Measurements from ENCODE around the gene NGEF. TPM values are rescaled to one million over a fixed set of nuclear protein-coding genes. Genes with fewer than 3 reads are reported as not detected.

The NGEF gene
- total and polyA plus RNA-seq, 2 experiments from 2014 or later: 2.0 to 2.9 TPM

GRCh38 chr2:232842689-232843088 is 170.4 kb downstream of the NGEF start:
- Histone ChIP-seq H3K36me3 (peaks cover 26% of the 10 kb centered on the region), H3K27ac (peak overlapping the region; percentile 77)

GRCh38 chr2:232839411-232840079 is 173.5 kb downstream of the NGEF start:
- Histone ChIP-seq H3K36me3 (peaks cover 24% of the 10 kb centered on the region), H3K27me3 (no peaks in the 10 kb centered on the region), H3K9me3 (ENCODE audit: low read depth) (no peaks in the 10 kb centered on the region), H3K27ac (no peak overlapping the region), H3K4me1 (ENCODE audit: low read depth) (peaks cover 16% of the 10 kb centered on the region), H3K4me3 (no peak overlapping the region)
- no peak for TF ChIP-seq CTCF (IDR thresholded peaks at IDR 0.05; ENCODE audit: low read depth, low read length)
- DNase-seq (ENCODE audit: low read depth in 1 of 2, low spot score in 1 of 2): peak in 1 of 2 donors; percentile 10

More at GRCh38 chr2:232842689-232843088, 170.4 kb downstream of the NGEF start:
- H3K4me1 ChIP-seq (ENCODE audit: low read depth): peaks cover 25% of the 10 kb centered on the region
- H3K27me3 ChIP-seq: no peaks in the 10 kb centered on the region
- no peak for TF ChIP-seq CTCF (IDR thresholded peaks at IDR 0.05; ENCODE audit: low read depth, low read length)
- DNase-seq (ENCODE audit: low read depth in 1 of 2, low spot score in 1 of 2): peak in 1 of 2 donors; percentile 51
- H3K9me3 ChIP-seq (ENCODE audit: low read depth): no peaks in the 10 kb centered on the region
- no peak overlapping the region for H3K4me3 ChIP-seq

GRCh38 chr2:232838406-232838874 is 174.6 kb downstream of the NGEF start:
- TF ChIP-seq CTCF (IDR thresholded peaks at IDR 0.05; ENCODE audit: low read depth, low read length): no peak
- Histone ChIP-seq H3K27ac (no peak overlapping the region), H3K36me3 (peaks cover 29% of the 10 kb centered on the region), H3K27me3 (no peaks in the 10 kb centered on the region), H3K9me3 (ENCODE audit: low read depth) (no peaks in the 10 kb centered on the region), H3K4me3 (no peak overlapping the region), H3K4me1 (ENCODE audit: low read depth) (peaks cover 17% of the 10 kb centered on the region)
- no peak for DNase-seq (ENCODE audit: low read depth in 1 of 2, low spot score in 1 of 2)

GRCh38 chr2:232836934-232837333 is 176.1 kb downstream of the NGEF start:
- no peak overlapping the region for H3K27ac ChIP-seq
- no peaks in the 10 kb centered on the region for H3K9me3 ChIP-seq (ENCODE audit: low read depth)
- H3K4me3 ChIP-seq: no peak overlapping the region
- no peak for DNase-seq (ENCODE audit: low read depth in 1 of 2, low spot score in 1 of 2)
- TF ChIP-seq CTCF (IDR thresholded peaks at IDR 0.05; ENCODE audit: low read depth, low read length): no peak
- H3K27me3 ChIP-seq: no peaks in the 10 kb centered on the region
- H3K36me3 ChIP-seq: peaks cover 37% of the 10 kb centered on the region
- peaks cover 16% of the 10 kb centered on the region for H3K4me1 ChIP-seq (ENCODE audit: low read depth)

GRCh38 chr2:232835687-232836208 is 177.3 kb downstream of the NGEF start:
- no peaks in the 10 kb centered on the region for H3K9me3 ChIP-seq (ENCODE audit: low read depth)
- H3K4me1 ChIP-seq (ENCODE audit: low read depth): peaks cover 16% of the 10 kb centered on the region
- no peak overlapping the region for H3K4me3 ChIP-seq
- no peak overlapping the region for H3K27ac ChIP-seq
- no peak for DNase-seq (ENCODE audit: low read depth in 1 of 2, low spot score in 1 of 2)
- no peak for TF ChIP-seq CTCF (IDR thresholded peaks at IDR 0.05; ENCODE audit: low read depth, low read length)
- H3K36me3 ChIP-seq: peaks cover 48% of the 10 kb centered on the region
- H3K27me3 ChIP-seq: no peaks in the 10 kb centered on the region
